ENCODE data around the gene NPHP1. TPM values are rescaled to one million over a fixed set of nuclear protein-coding genes. Genes with fewer than 3 reads are reported as not detected.

NPHP1 gene
- polyA plus RNA-seq, 1 donor from 2014 or later = 8.0 TPM

- no peaks in the 10 kb centered on the region for H3F3A ChIP-seq (ENCODE audit: insufficient read depth, low read length, poor library complexity, severe bottlenecking)
- no peak overlapping the region for H3K9ac ChIP-seq (ENCODE audit: low read length)
- no peak overlapping the region for H2AFZ ChIP-seq (ENCODE audit: low read depth, low read length)
- no peak overlapping the region for H3K27ac ChIP-seq (ENCODE audit: low read length)
- H3K79me2 ChIP-seq (replicated peaks; ENCODE audit: insufficient read depth, low read length) = no peaks in the 10 kb centered on the region
- H3K9me3 ChIP-seq (ENCODE audit: low read length) = no peaks in the 10 kb centered on the region
- H3K4me2 ChIP-seq (ENCODE audit: low read length) = no peak overlapping the region
- no peaks in the 10 kb centered on the region for H3K27me3 ChIP-seq (ENCODE audit: insufficient read depth, low read depth, low read length)
- H3K4me3 ChIP-seq (ENCODE audit: low read length) = no peak overlapping the region
- no peaks in the 10 kb centered on the region for H4K20me1 ChIP-seq (ENCODE audit: insufficient read depth)
- H3K36me3 ChIP-seq (ENCODE audit: insufficient read depth, low read length) = no peaks in the 10 kb centered on the region
- no peak for TF ChIP-seq REST (IDR thresholded peaks at IDR 0.05; ENCODE audit: borderline replicate concordance)
- no peak for TF ChIP-seq EZH2 (IDR thresholded peaks at IDR 0.05; ENCODE audit: borderline replicate concordance, insufficient read depth, low read length, poor library complexity, severe bottlenecking)
- TF ChIP-seq SMC3 (conservative IDR thresholded peaks at IDR 0.05; ENCODE audit: poor library complexity) = no peak
- TF ChIP-seq EP300 (conservative IDR thresholded peaks at IDR 0.05; ENCODE audit: poor library complexity, severe bottlenecking) = no peak
- no peak for TF ChIP-seq CTCF (IDR thresholded peaks at IDR 0.05; ENCODE audit: poor library complexity, severe bottlenecking)
- no peak for TF ChIP-seq RAD21 (conservative IDR thresholded peaks at IDR 0.05)
- no peak for TF ChIP-seq MXI1 (conservative IDR thresholded peaks at IDR 0.05; ENCODE audit: poor library complexity, severe bottlenecking)
- no peak for TF ChIP-seq POLR2AphosphoS5 (IDR thresholded peaks at IDR 0.05)
- no peak for TF ChIP-seq TAF1 (IDR thresholded peaks at IDR 0.05; ENCODE audit: low read depth)
- H3K9me2 ChIP-seq (ENCODE audit: insufficient read depth, low read length) = no peaks in the 10 kb centered on the region
Measured at GRCh38 chr2:110104025-110104771, 100.6 kb downstream of the NPHP1 start.

GRCh38 chr2:110103061-110103961 lies 101.5 kb downstream of the NPHP1 start:
- no peak overlapping the region for H3K9ac ChIP-seq (ENCODE audit: low read length)
- no peak overlapping the region for H3K4me2 ChIP-seq (ENCODE audit: low read length)
- H3K9me2 ChIP-seq (ENCODE audit: insufficient read depth, low read length) = no peaks in the 10 kb centered on the region
- no peaks in the 10 kb centered on the region for H3F3A ChIP-seq (ENCODE audit: insufficient read depth, low read length, poor library complexity, severe bottlenecking)
- H2AFZ ChIP-seq (ENCODE audit: low read depth, low read length) = no peak overlapping the region
- H3K9me3 ChIP-seq (ENCODE audit: low read length) = no peaks in the 10 kb centered on the region
- no peaks in the 10 kb centered on the region for H3K27me3 ChIP-seq (ENCODE audit: insufficient read depth, low read depth, low read length)
- H3K27ac ChIP-seq (ENCODE audit: low read length) = no peak overlapping the region
- no peaks in the 10 kb centered on the region for H3K36me3 ChIP-seq (ENCODE audit: insufficient read depth, low read length)
- H4K20me1 ChIP-seq (ENCODE audit: insufficient read depth) = no peaks in the 10 kb centered on the region
- TF ChIP-seq TAF1 (IDR thresholded peaks at IDR 0.05; ENCODE audit: low read depth) (no peak), EP300 (conservative IDR thresholded peaks at IDR 0.05; ENCODE audit: poor library complexity, severe bottlenecking) (no peak), POLR2AphosphoS5 (IDR thresholded peaks at IDR 0.05) (no peak), MXI1 (conservative IDR thresholded peaks at IDR 0.05; ENCODE audit: poor library complexity, severe bottlenecking) (no peak)
- no peaks in the 10 kb centered on the region for H3K79me2 ChIP-seq (replicated peaks; ENCODE audit: insufficient read depth, low read length)
- H3K4me3 ChIP-seq (ENCODE audit: low read length) = no peak overlapping the region
